Measurements from ENCODE around the gene ILDR1. TPM values are rescaled to one million over a fixed set of nuclear protein-coding genes. Genes with fewer than 3 reads are reported as not detected.

The ILDR1 gene
- total and polyA plus RNA-seq, 7 experiments from 2014 or later: 0.19 to 0.31 TPM; not detected in 5

DNA sequence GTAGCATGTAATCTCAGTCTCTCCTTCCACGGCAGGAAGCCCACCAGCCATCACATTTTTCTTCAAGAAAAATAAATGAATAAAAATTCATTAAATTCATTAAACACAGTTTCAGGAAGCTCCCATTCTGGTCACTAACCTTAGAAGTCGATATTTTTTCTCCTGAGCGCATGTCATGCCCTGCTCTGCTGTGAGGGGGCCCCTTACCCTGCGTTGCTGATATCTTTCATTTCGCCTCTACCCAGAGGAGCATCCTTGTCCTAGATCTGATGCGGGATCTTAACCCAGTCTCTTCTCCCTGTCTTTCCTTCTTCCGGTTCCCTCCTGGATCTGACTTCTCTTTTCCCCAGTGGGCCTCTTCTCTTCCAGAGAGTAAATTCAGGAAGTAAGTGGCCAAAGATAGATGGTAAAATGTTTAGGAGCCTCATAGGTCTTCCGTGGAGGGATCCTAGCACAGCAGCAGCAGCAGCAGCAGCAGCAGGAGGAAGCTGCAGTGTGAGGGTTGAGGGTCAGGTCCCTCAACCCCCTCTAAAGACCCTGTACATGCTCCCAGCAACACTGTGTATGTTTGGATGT is 1.4 kb upstream of the ILDR1 start:
- CTCF ChIA-PET: no interaction called here
- H3K27me3 ChIP-seq (ENCODE audit: control insufficient read depth in 2 of 2, insufficient read depth in 2 of 2, low read length in 2 of 2): no peaks in the 10 kb centered on the region
- H3K9me3 ChIP-seq (ENCODE audit: control insufficient read depth in 2 of 3, low read length in 3 of 3): no peaks in the 10 kb centered on the region
- Mint-ChIP-seq H3K27ac (no peak overlapping the region), H3K9me3 (peaks cover 0 to 2% (median 0%) of the 10 kb centered on the region in 11 donors), H3K4me3 (peak overlapping the region in 2 of 10 donors; percentile 5 to 33), H3K4me1 (peaks cover 0 to 10% (median 3%) of the 10 kb centered on the region in 7 donors), H3K27me3 (peaks cover 30 to 46% (median 43%) of the 10 kb centered on the region in 5 donors), H3K36me3 (peaks cover 0 to 4% (median 0%) of the 10 kb centered on the region in 5 donors)
- no peaks in the 10 kb centered on the region for H3K4me1 ChIP-seq (ENCODE audit: control insufficient read depth in 2 of 2, insufficient read depth in 2 of 2, low read length in 2 of 2)
- intact Hi-C loops (cut with micrococcal nuclease): no loop called here
- no peak overlapping the region for H3K4me3 ChIP-seq (ENCODE audit: low read length)
- ATAC-seq (no peak), DNase-seq (no peak)
- no peak overlapping the region for H3K27ac ChIP-seq (ENCODE audit: low read depth, low read length)
- H3K36me3 ChIP-seq (ENCODE audit: control insufficient read depth in 2 of 3, insufficient read depth in 3 of 3, low read length in 3 of 3): no peaks in the 10 kb centered on the region
- POLR2A ChIA-PET: no interaction called here

DNA sequence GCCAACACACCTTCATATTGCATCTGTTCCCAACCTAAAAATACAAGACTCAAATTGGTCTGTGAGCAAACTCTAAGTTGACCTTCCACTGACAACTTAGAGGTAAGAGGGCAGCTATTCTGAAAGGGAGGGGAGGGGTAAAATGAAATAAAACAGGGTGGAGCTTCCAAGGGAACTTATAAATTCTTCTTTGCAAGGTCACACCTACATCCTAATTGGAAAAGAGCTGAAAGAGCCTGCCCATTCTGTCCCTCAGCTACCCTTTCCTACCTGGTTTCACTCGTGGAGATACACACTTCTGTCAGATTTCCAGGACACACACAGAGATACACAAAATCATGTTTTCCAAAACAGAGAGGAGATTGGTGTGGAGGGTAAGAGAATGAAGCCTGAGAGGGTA is 1.0 kb downstream of the ILDR1 start:
- H3K4me1 Mint-ChIP-seq: peaks cover 0 to 10% (median 3%) of the 10 kb centered on the region in 7 donors
- CTCF ChIA-PET: no interaction called here
- no peak overlapping the region for H3K27ac Mint-ChIP-seq
- Histone ChIP-seq H3K4me3 (ENCODE audit: low read length) (no peak overlapping the region), H3K36me3 (ENCODE audit: control insufficient read depth in 2 of 3, insufficient read depth in 3 of 3, low read length in 3 of 3) (no peaks in the 10 kb centered on the region), H3K27ac (ENCODE audit: low read depth, low read length) (no peak overlapping the region), H3K4me1 (ENCODE audit: control insufficient read depth in 2 of 2, insufficient read depth in 2 of 2, low read length in 2 of 2) (no peaks in the 10 kb centered on the region), H3K27me3 (ENCODE audit: control insufficient read depth in 2 of 2, insufficient read depth in 2 of 2, low read length in 2 of 2) (no peaks in the 10 kb centered on the region), H3K9me3 (ENCODE audit: control insufficient read depth in 2 of 3, low read length in 3 of 3) (no peaks in the 10 kb centered on the region)
- peaks cover 0 to 4% (median 0%) of the 10 kb centered on the region in 5 donors for H3K36me3 Mint-ChIP-seq
- peaks cover 33 to 64% (median 61%) of the 10 kb centered on the region in 5 donors for H3K27me3 Mint-ChIP-seq
- intact Hi-C loops (cut with micrococcal nuclease): no loop called here
- POLR2A ChIA-PET: no interaction called here
- DNase-seq (no peak), ATAC-seq (no peak)
- H3K9me3 Mint-ChIP-seq: peaks cover 0 to 4% (median 0%) of the 10 kb centered on the region in 11 donors
- peak overlapping the region in 3 of 10 donors; percentile 3 to 21 (median 20) for H3K4me3 Mint-ChIP-seq

DNA sequence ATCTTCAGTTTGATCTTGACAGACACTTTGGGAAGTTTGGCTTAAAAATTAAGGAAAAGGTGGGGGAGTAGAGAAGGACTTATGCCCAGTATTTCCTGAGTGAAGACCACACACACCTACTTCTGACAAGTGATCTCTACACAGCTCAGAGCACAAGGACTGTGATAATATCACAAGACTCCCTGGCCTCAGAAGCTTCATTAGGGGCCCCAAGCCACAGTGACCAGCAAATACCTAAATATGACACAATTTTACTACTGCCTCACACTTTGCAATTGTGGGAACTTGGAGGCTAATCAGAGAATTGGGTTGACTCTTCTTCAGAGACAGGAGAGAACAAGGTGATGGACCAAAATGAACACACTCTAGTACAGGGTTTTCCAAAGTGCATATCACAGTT is 2.6 kb downstream of the ILDR1 start:
- Histone ChIP-seq H3K4me3 (ENCODE audit: low read length) (no peak overlapping the region), H3K27ac (ENCODE audit: low read depth, low read length) (no peak overlapping the region), H3K27me3 (ENCODE audit: control insufficient read depth in 2 of 2, insufficient read depth in 2 of 2, low read length in 2 of 2) (no peaks in the 10 kb centered on the region), H3K4me1 (ENCODE audit: control insufficient read depth in 2 of 2, insufficient read depth in 2 of 2, low read length in 2 of 2) (no peaks in the 10 kb centered on the region), H3K9me3 (ENCODE audit: control insufficient read depth in 2 of 3, low read length in 3 of 3) (no peaks in the 10 kb centered on the region), H3K36me3 (ENCODE audit: control insufficient read depth in 2 of 3, insufficient read depth in 3 of 3, low read length in 3 of 3) (no peaks in the 10 kb centered on the region)
- peaks cover 0 to 8% (median 0%) of the 10 kb centered on the region in 11 donors for H3K9me3 Mint-ChIP-seq
- DNase-seq (no peak), ATAC-seq (no peak)
- peaks cover 0 to 4% (median 0%) of the 10 kb centered on the region in 5 donors for H3K36me3 Mint-ChIP-seq
- CTCF ChIA-PET: no interaction called here
- H3K4me3 Mint-ChIP-seq: no peak overlapping the region
- H3K27ac Mint-ChIP-seq: no peak overlapping the region
- peaks cover 0 to 10% (median 3%) of the 10 kb centered on the region in 7 donors for H3K4me1 Mint-ChIP-seq
- POLR2A ChIA-PET: no interaction called here
- H3K27me3 Mint-ChIP-seq: peaks cover 32 to 66% (median 58%) of the 10 kb centered on the region in 5 donors
- intact Hi-C loops (cut with micrococcal nuclease): no loop called here

DNA sequence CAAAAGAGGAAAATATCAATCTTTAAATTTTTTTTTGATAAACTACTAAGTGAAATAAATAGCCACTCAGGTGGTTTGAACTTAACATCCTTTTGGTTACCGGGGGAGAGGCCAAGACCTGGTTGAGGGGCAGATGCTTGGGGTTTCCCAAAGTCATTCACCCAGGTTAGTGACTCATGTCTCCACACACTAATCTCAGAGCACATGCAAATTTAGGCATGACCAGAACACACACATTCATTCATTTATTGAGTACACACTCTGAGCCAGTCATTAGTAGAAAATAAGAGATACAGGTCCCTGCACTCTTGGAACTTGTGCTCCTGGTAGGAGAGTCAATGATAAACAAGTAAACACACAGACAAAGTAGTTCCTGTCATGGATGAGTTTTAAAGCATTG is 7.3 kb downstream of the ILDR1 start:
- Histone ChIP-seq H3K9me3 (ENCODE audit: control insufficient read depth in 2 of 3, low read length in 3 of 3) (no peaks in the 10 kb centered on the region), H3K36me3 (ENCODE audit: control insufficient read depth in 2 of 3, insufficient read depth in 3 of 3, low read length in 3 of 3) (no peaks in the 10 kb centered on the region), H3K27ac (ENCODE audit: low read depth, low read length) (no peak overlapping the region), H3K4me1 (ENCODE audit: control insufficient read depth in 2 of 2, insufficient read depth in 2 of 2, low read length in 2 of 2) (no peaks in the 10 kb centered on the region), H3K4me3 (ENCODE audit: low read length) (no peak overlapping the region), H3K27me3 (ENCODE audit: control insufficient read depth in 2 of 2, insufficient read depth in 2 of 2, low read length in 2 of 2) (no peaks in the 10 kb centered on the region)
- ChIA-PET CTCF (no interaction called here), POLR2A (no interaction called here)
- Mint-ChIP-seq H3K4me1 (peaks cover 0 to 9% (median 0%) of the 10 kb centered on the region in 7 donors), H3K27me3 (peaks cover 16 to 43% (median 35%) of the 10 kb centered on the region in 5 donors), H3K4me3 (no peak overlapping the region), H3K36me3 (peaks cover 0 to 3% (median 0%) of the 10 kb centered on the region in 5 donors), H3K9me3 (peaks cover 0 to 8% (median 0%) of the 10 kb centered on the region in 11 donors), H3K27ac (no peak overlapping the region)
- intact Hi-C loops (cut with micrococcal nuclease): no loop called here
- DNase-seq: no peak
- ATAC-seq: no peak

DNA sequence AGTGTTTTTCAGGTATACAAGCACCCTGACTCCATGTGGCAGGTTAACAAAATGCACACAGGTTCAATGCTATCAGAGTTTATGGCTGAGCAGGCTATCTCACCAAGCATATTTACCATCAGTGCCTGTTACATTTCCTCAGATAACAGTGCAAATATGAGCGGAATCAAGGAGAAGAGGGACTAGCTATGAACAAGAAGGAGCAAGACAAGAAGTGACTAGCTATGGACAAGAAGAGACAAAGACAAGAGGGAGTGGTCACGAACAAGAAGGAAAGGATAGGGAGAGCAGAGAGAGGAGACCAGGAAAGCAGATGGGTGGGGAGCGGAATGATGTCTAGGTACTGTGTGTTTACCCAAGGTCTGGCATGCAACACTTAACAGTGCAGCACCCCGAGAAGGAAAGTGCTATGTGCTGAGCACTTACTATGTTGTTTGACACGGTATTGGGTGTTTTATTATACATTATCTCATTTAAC is 8.6 kb downstream of the ILDR1 start:
- Mint-ChIP-seq H3K36me3 (peaks cover 0 to 3% (median 0%) of the 10 kb centered on the region in 5 donors), H3K9me3 (peaks cover 0 to 8% (median 0%) of the 10 kb centered on the region in 11 donors), H3K4me1 (peaks cover 0 to 10% (median 0%) of the 10 kb centered on the region in 7 donors), H3K4me3 (no peak overlapping the region), H3K27me3 (peaks cover 6 to 32% (median 27%) of the 10 kb centered on the region in 5 donors), H3K27ac (no peak overlapping the region)
- H3K27ac ChIP-seq (ENCODE audit: low read depth, low read length): no peak overlapping the region
- no peaks in the 10 kb centered on the region for H3K27me3 ChIP-seq (ENCODE audit: control insufficient read depth in 2 of 2, insufficient read depth in 2 of 2, low read length in 2 of 2)
- POLR2A ChIA-PET: no interaction called here
- H3K9me3 ChIP-seq (ENCODE audit: control insufficient read depth in 2 of 3, low read length in 3 of 3): no peaks in the 10 kb centered on the region
- no peak for ATAC-seq
- no peak for DNase-seq
- H3K4me1 ChIP-seq (ENCODE audit: control insufficient read depth in 2 of 2, insufficient read depth in 2 of 2, low read length in 2 of 2): no peaks in the 10 kb centered on the region
- CTCF ChIA-PET: no interaction called here
- H3K4me3 ChIP-seq (ENCODE audit: low read length): no peak overlapping the region
- no peaks in the 10 kb centered on the region for H3K36me3 ChIP-seq (ENCODE audit: control insufficient read depth in 2 of 3, insufficient read depth in 3 of 3, low read length in 3 of 3)
- intact Hi-C loops (cut with micrococcal nuclease): no loop called here

DNA sequence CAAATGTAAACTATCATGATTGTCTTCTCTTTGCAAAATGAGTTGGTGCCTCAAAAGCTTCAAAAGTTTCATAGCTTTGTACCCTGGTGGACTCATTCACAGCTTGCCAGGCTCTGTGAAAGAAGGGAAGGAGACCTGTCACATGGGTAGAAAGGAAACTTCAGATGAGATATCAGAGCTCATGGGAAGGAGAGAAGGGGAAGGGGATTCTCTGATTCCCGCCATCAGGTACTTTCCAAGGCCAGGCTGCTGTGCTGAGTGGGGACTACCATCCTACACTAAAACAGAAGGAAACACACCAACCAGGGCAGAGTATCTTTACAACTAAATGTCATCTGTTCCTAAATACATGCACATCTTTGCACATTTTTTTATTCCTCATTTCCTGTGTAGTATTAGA is 9.2 kb downstream of the ILDR1 start:
- no peak for DNase-seq
- intact Hi-C loops (cut with micrococcal nuclease): no loop called here
- peaks cover 4 to 25% (median 23%) of the 10 kb centered on the region in 5 donors for H3K27me3 Mint-ChIP-seq
- POLR2A ChIA-PET: no interaction called here
- no peak overlapping the region for H3K27ac ChIP-seq (ENCODE audit: low read depth, low read length)
- no peak overlapping the region for H3K4me3 Mint-ChIP-seq
- H3K4me3 ChIP-seq (ENCODE audit: low read length): no peak overlapping the region
- CTCF ChIA-PET: no interaction called here
- H3K27ac Mint-ChIP-seq: no peak overlapping the region
- H3K9me3 ChIP-seq (ENCODE audit: control insufficient read depth in 2 of 3, low read length in 3 of 3): no peaks in the 10 kb centered on the region
- H3K9me3 Mint-ChIP-seq: peaks cover 0 to 8% (median 0%) of the 10 kb centered on the region in 11 donors
- no peaks in the 10 kb centered on the region for H3K36me3 ChIP-seq (ENCODE audit: control insufficient read depth in 2 of 3, insufficient read depth in 3 of 3, low read length in 3 of 3)
- H3K4me1 Mint-ChIP-seq: peaks cover 0 to 10% (median 0%) of the 10 kb centered on the region in 7 donors
- H3K4me1 ChIP-seq (ENCODE audit: control insufficient read depth in 2 of 2, insufficient read depth in 2 of 2, low read length in 2 of 2): no peaks in the 10 kb centered on the region
- peaks cover 0 to 3% (median 0%) of the 10 kb centered on the region in 5 donors for H3K36me3 Mint-ChIP-seq
- ATAC-seq: no peak
- H3K27me3 ChIP-seq (ENCODE audit: control insufficient read depth in 2 of 2, insufficient read depth in 2 of 2, low read length in 2 of 2): no peaks in the 10 kb centered on the region

DNA sequence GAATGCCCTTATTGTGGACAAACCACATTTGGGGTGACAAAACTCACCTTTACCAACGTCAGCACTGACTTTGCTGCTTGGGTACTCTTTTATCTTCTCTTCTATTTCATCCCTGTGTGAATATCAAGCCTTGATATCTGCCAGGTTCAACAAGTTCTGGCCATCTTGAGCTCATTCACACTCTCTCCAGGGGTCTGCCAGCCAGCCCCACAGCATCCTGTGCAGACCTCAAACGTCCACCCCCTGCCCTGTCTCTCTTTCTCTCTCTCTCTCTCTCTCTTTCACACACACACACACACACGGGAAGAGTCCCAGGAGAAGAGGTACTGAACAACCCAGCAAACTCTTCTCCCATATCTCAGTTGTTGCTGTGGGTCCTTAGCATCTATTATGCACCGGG is 10.7 kb downstream of the ILDR1 start:
- peaks cover 0 to 3% (median 0%) of the 10 kb centered on the region in 5 donors for H3K36me3 Mint-ChIP-seq
- Histone ChIP-seq H3K9me3 (ENCODE audit: control insufficient read depth in 2 of 3, low read length in 3 of 3) (no peaks in the 10 kb centered on the region), H3K36me3 (ENCODE audit: control insufficient read depth in 2 of 3, insufficient read depth in 3 of 3, low read length in 3 of 3) (no peaks in the 10 kb centered on the region), H3K27me3 (ENCODE audit: control insufficient read depth in 2 of 2, insufficient read depth in 2 of 2, low read length in 2 of 2) (no peaks in the 10 kb centered on the region), H3K4me1 (ENCODE audit: control insufficient read depth in 2 of 2, insufficient read depth in 2 of 2, low read length in 2 of 2) (no peaks in the 10 kb centered on the region), H3K27ac (ENCODE audit: low read depth, low read length) (no peak overlapping the region), H3K4me3 (ENCODE audit: low read length) (no peak overlapping the region)
- no peak for DNase-seq
- peaks cover 0 to 6% (median 0%) of the 10 kb centered on the region in 11 donors for H3K9me3 Mint-ChIP-seq
- H3K4me3 Mint-ChIP-seq: no peak overlapping the region
- peaks cover 4 to 19% (median 17%) of the 10 kb centered on the region in 5 donors for H3K27me3 Mint-ChIP-seq
- intact Hi-C loops (cut with micrococcal nuclease): no loop called here
- ChIA-PET POLR2A (no interaction called here), CTCF (no interaction called here)
- ATAC-seq: no peak
- H3K27ac Mint-ChIP-seq: peak overlapping the region in 1 of 9 donors; percentile 9
- H3K4me1 Mint-ChIP-seq: peaks cover 0 to 10% (median 0%) of the 10 kb centered on the region in 7 donors

Measured in naive thymus-derived CD4-positive, alpha-beta T cell (primary cell).